ENCODE data around the gene MRPL55.
A peak's percentile ranks its signal among the peaks of the same experiment; 100 is the strongest.

MRPL55 gene

GRCh38 chr1:228098323-228098931 lies 10.7 kb downstream of the MRPL55 start:
- no peak for DNase-seq

GRCh38 chr1:228097333-228098081 lies 11.6 kb downstream of the MRPL55 start:
- no peak for DNase-seq

GRCh38 chr1:228096416-228097332 lies 12.4 kb downstream of the MRPL55 start:
- DNase-seq: no peak

- DNase-seq: no peak
Measured at GRCh38 chr1:228095938-228096337, 13.2 kb downstream of the MRPL55 start.

- DNase-seq: no peak
Measured at GRCh38 chr1:228095161-228095560, 13.9 kb downstream of the MRPL55 start.

GRCh38 chr1:228094432-228095016 lies 14.6 kb downstream of the MRPL55 start:
- no peak for DNase-seq

GRCh38 chr1:228093050-228093906 lies 15.8 kb downstream of the MRPL55 start:
- peak; percentile 36 for DNase-seq

- no peak for DNase-seq
Measured at GRCh38 chr1:228092342-228093049, 16.6 kb downstream of the MRPL55 start.

GRCh38 chr1:228091084-228091483 lies 18.0 kb downstream of the MRPL55 start:
- DNase-seq: no peak

- peak; percentile 60 for DNase-seq
Measured at GRCh38 chr1:228090613-228091081, 18.5 kb downstream of the MRPL55 start.

- no peak for DNase-seq
Measured at GRCh38 chr1:228089519-228090380, 19.3 kb downstream of the MRPL55 start.

GRCh38 chr1:228088586-228089498 lies 20.3 kb downstream of the MRPL55 start:
- DNase-seq: no peak

GRCh38 chr1:228087771-228088251 lies 21.3 kb downstream of the MRPL55 start:
- DNase-seq: no peak

- no peak for DNase-seq
Measured at GRCh38 chr1:228085287-228085951, 23.7 kb downstream of the MRPL55 start.

GRCh38 chr1:228084797-228085196 lies 24.3 kb downstream of the MRPL55 start:
- DNase-seq: no peak

GRCh38 chr1:228084325-228084724 lies 24.8 kb downstream of the MRPL55 start:
- no peak for DNase-seq

GRCh38 chr1:228083871-228084278 lies 25.2 kb downstream of the MRPL55 start:
- DNase-seq: peak; percentile 54

Data from DMS53 (cell line).